ENCODE data around the gene KCNJ6.
A peak's percentile ranks its signal among the peaks of the same experiment; 100 is the strongest.
"Not testable (repeated sequence)": the region's sequence is repeated elsewhere in the genome, so short reads cannot be mapped to it uniquely, and the experiment has no call there.

The KCNJ6 gene

DNA sequence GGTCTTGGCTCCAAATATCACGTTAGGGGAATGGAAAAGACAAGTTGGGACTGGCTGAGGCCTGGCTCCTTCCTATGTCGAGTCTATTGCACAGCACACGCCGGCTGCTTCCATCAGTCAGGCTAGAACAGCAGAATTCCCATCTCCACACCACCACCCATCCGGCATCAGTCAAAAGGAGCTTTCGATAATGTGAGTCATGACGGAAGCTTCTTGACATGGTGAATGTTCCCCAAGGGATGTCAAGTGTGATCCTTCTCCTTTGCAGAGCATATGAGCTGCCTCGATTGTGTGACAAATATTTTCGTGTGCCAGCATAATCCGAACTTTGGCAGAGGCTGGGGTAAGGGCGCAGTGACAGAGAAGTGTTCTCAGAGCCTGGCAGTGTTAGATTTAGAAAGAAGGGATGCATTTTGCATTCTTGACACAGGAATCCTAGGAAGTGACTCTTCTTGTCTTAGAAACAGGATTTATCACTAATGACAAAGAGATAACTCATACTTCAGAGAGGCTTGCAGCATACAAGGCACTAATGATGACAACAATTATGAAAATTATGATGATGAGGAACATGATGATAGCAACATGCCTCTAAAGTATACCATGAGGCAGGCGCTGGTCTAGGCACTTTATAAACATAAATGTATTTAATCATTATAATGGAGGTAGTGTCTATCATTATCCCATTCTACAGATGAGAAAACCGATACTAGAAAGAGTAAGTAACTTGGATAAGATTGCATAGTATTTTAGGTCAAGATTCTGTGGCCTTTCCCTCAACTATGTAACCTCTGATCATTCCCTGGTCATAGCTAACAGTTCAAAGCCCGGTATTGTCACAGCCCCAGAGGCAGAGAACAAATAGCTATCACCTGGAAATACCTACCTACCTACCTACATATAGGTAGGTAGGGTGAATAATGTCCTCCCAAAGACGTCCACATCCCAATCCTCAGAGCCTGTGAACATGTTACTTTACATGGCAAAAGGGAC, 135.0 kb downstream of the KCNJ6 start:
- DNase-seq = no peak

GRCh38 chr21:37771181-37771580, 145.1 kb downstream of the KCNJ6 start:
- DNase-seq = peak in 1 of 56 donors; percentile 10

GRCh38 chr21:37770461-37770860, 145.8 kb downstream of the KCNJ6 start:
- no peak for DNase-seq

DNA sequence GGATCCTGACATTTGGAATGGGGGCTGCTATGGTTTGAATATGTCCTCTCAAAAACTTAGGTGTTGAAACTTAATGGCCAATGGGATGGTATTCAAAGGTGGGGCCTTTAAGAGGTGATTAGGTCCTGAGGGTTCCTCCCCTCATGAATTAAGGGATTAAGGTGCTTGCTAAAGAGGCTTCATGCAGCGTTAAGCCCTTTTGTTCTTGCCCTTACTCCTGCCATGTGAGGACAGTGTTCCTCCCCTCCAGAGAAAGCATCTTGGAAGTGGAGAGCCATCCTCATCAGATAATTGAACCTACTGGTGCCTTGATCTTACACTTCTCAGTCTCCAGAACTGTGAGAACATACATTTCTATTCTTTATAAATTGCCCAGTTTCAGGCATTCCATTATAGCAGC, 146.6 kb downstream of the KCNJ6 start:
- DNase-seq = no peak

GRCh38 chr21:37767984-37768383, 148.3 kb downstream of the KCNJ6 start:
- DNase-seq = peak in 1 of 56 donors; percentile 8

GRCh38 chr21:37766129-37766528, 150.1 kb downstream of the KCNJ6 start:
- DNase-seq = peak in 7 of 56 donors; percentile 7 to 25 (median 18)

- DNase-seq = no peak
These were observed 150.9 kb downstream of the KCNJ6 start for GRCh38 chr21:37765221-37765900.

DNA sequence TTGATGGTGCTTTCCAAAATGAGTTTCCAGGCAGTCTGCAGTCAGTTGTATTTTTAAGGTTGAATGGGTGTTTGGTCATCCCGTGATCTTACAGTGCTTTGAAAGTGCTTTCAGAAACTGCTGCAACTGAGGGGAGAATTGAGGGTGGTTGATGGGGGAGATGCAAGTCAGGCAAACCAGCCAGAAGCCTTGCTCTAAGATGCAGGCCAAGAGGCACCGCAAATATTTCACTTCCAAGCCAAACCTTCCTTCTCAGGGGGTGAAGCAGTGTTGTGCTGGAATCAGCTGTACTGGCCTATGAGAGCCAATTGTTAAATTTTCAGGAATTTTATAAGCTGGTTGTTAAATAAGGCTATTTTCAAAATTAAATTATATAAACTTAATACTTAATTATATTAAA, 151.6 kb downstream of the KCNJ6 start:
- no peak for DNase-seq

DNA sequence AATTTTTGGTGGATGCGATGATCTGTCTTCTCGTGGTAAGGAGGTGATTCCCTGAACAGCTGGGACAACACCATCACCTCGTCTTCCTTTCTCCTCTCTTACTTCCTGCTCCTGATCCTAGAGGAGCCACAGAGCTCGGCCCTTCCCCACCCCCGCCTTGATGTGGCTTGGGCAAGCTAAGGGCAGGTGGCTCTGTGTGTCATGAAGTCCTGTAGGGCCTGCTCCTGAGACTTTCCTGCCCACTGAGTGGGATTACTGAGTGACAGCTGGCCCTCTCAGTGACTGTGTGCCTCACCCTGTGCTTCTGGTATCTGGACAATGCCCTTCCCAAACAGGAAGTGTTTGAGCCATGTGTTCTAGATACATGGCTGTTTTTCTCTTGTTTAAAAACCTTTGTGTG, 153.0 kb downstream of the KCNJ6 start:
- no peak for DNase-seq

DNA sequence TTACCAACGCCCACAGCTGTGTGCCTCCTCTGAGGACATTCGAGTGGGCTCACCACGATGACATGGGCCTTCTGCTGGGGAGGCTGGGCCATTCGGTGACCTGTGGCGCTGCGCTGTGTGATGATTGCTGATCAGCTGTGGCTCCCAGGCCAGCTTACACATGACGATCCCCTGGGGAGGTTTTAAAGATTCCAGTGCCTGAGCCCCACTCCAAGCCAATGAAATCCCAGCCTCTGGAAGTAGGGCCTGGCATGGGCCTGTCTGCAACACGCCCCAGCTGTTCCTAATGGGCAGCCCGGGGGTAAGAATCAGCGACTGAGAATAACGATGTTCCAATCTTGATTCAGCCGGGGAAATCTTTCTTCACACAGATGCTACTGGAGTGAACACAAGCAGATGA, 153.7 kb downstream of the KCNJ6 start:
- DNase-seq = no peak

DNA sequence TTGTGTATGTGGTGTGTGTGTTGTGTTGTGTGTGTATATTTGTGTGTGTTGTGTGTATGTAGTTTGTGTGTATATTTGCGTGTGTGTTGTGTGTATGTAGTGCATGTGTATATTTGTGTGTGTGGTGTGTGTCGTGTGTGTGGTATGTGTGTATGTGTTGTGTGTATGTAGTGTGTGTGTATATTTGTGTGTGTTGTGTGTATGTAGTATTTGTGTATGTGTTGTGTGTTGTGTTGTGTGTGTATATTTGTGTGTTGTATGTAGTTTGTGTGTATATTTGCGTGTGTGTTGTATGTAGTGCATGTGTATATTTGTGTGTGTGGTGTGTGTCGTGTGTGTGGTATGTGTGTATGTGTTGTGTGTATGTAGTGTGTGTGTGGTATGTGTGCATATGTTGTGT, 154.9 kb downstream of the KCNJ6 start:
- DNase-seq = not testable (repeated sequence)

GRCh38 chr21:37759777-37760176, 156.5 kb downstream of the KCNJ6 start:
- no peak for DNase-seq

DNA sequence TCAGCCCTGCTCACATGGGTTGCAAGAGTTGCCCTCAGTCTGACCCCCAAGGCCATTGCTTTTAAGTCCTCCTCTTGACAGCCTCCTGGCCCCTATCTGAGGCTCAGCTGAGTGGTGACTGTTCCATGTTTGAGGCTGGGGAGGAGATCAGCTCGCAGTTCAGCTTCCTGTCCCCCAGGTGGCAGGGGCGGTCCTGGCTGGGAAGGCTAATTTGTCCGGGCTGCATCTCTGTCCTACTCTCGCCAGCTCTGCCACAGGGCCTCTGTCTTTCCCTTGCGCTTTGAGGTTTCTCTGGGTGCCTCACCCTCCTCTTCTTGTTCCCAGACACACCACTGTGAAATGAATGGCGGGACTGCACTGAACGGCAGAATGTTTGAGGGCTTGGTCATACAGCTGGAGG, 157.3 kb downstream of the KCNJ6 start:
- no peak for DNase-seq

- no peak for DNase-seq
These were observed 158.5 kb downstream of the KCNJ6 start for GRCh38 chr21:37757606-37758376.

- DNase-seq = no peak
These were observed 163.1 kb downstream of the KCNJ6 start for GRCh38 chr21:37753122-37753599.

DNA sequence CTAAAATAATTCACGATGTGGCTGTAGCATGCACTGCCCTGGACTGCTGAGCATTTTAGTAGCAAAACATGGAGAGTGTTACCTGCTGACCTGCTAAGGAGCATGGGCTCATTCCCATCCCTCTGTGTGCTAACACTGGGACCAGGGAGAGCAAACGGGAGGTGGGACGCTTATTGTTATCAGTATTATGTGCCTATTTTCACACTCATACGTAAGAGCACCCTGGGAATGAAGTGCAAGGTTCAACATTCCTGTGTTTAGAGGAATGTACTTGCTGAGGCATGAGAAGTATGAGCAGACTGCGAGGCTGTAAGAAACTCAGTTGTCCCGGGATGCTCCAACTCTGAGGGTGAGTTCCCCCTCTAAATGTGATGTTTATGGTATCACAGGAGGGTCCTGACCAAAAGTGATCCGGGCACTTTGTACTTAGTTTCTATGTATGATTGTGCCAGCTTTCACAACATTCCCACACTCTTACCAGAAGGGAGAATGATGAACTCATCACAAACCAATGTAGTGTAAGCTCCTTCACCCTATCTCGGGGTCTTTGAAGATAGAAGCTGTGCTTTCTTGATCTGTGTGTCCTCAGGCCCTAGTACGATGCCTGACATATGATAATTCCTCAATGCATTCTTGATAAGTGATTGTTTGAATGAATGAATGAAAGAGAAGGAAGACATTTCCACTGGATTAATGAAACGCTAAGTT, 164.8 kb downstream of the KCNJ6 start:
- DNase-seq = no peak

- DNase-seq = no peak
These were observed 167.1 kb downstream of the KCNJ6 start for GRCh38 chr21:37749132-37749531.

GRCh38 chr21:37748351-37748750, 167.9 kb downstream of the KCNJ6 start:
- no peak for DNase-seq

DNA sequence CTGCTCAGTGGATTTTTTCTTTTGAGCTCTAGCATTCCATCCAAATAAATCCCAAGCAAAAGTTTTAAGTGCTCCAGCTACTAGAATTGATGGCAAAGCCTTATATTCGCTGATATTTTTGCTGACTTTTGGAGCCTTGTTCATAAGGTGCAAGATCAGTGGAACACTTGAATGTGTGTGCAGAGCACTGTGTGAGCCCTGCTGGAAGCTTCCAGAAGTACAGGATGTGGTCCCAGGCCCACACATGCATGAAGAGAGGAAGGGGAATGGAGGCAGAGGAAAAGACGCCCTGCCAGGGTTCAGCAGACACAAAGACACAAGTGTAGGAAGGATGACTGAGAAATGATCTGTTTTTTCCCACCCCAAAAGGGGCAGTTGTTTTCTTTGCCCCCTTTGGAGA, 169.4 kb downstream of the KCNJ6 start:
- DNase-seq = no peak

- no peak for DNase-seq
These were observed 171.7 kb downstream of the KCNJ6 start for GRCh38 chr21:37744551-37744950.

DNA sequence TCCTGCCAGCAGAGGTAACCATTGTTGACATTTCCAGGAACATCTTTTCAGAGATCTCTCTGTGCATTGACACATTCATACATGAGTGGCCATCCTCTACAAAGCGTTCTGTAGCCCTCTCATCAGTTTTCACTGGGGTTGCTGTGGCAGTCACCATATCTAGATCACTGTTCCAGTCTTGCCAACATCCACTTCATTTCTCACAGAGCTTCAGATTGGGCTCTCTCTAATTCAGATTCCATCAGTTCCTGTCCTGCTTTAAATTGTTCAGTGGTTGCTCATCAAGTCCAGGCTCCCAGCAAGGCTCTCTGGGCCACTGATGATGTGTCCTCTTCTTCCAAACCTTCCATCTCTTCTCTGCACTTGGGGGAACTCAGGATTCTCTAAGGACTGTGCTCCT, 173.7 kb downstream of the KCNJ6 start:
- no peak for DNase-seq
